Mesendoderm (in vitro differentiated cells): ENCODE measurements around the gene MAB21L3. TPM values are rescaled to one million over a fixed set of nuclear protein-coding genes. Genes with fewer than 3 reads are reported as not detected.

Experiments
- DNase-seq: peaks from one replicate; pipeline ENCODE4 v3.0.0; 2013
- H2AK5ac ChIP-seq: 2 replicates; pipeline ENCODE4 v1.6.1; 2013; ENCODE audit warnings: low read length, inconsistent platforms
- H2BK120ac ChIP-seq: 2 replicates; pipeline ENCODE4 v1.6.1; 2013; ENCODE audit warnings: low read depth, mild to moderate bottlenecking, low read length, moderate library complexity, mixed read lengths
- H2BK15ac ChIP-seq: replicated peaks from 2 replicates; pipeline ENCODE4 v1.6.1; 2013; ENCODE audit warnings: low read depth, mild to moderate bottlenecking, moderate library complexity
- H2BK5ac ChIP-seq: 2 replicates; pipeline ENCODE4 v1.6.1; 2013; ENCODE audit warnings: low read length, inconsistent platforms
- H3K18ac ChIP-seq: 2 replicates; pipeline ENCODE4 v1.6.1; 2013; ENCODE audit warnings: mild to moderate bottlenecking, low read length, mixed read lengths
- H3K23ac ChIP-seq: one replicate; pipeline ENCODE4 v1.6.1; 2013; ENCODE audit warnings: low read length
- H3K27ac ChIP-seq: 2 replicates; pipeline ENCODE4 v1.5.1; 2013; ENCODE audit warnings: low read depth, mild to moderate bottlenecking, inconsistent platforms, low read length, moderate library complexity
- H3K27me3 ChIP-seq: 2 replicates; pipeline ENCODE4 v1.6.1; 2013; ENCODE audit warnings: low read length, control low read depth, mild to moderate bottlenecking, inconsistent platforms; ENCODE audit not compliant: insufficient read depth, poor library complexity
- H3K36me3 ChIP-seq: 2 replicates; pipeline ENCODE4 v1.6.1; 2013; ENCODE audit warnings: low read length, inconsistent platforms; ENCODE audit not compliant: control insufficient read depth, insufficient read depth
- H3K4ac ChIP-seq: one replicate; pipeline ENCODE4 v1.6.1; 2013; ENCODE audit warnings: low read depth, mild to moderate bottlenecking, low read length, moderate library complexity
- H3K4me1 ChIP-seq: 2 replicates; pipeline ENCODE4 v1.6.1; 2013; ENCODE audit warnings: low read depth, low read length, inconsistent platforms; ENCODE audit not compliant: control insufficient read depth
- H3K4me2 ChIP-seq: 2 replicates; pipeline ENCODE4 v1.6.1; 2013; ENCODE audit warnings: low read length
- H3K4me3 ChIP-seq: 2 replicates; pipeline ENCODE4 v1.5.1; 2013; ENCODE audit warnings: mild to moderate bottlenecking, low read length
- H3K56ac ChIP-seq: one replicate; pipeline ENCODE4 v1.6.1; 2013; ENCODE audit warnings: low read length
- H3K79me1 ChIP-seq: 2 replicates; pipeline ENCODE4 v1.6.1; 2013; ENCODE audit warnings: low read length, inconsistent platforms
- H3K79me2 ChIP-seq: 2 replicates; pipeline ENCODE4 v1.6.1; 2013; ENCODE audit warnings: mild to moderate bottlenecking, low read length; ENCODE audit not compliant: control insufficient read depth, insufficient read depth
- H3K9ac ChIP-seq: 2 replicates; pipeline ENCODE4 v1.6.1; 2013; ENCODE audit warnings: low read length, inconsistent platforms
- H4K5ac ChIP-seq: one replicate; pipeline ENCODE4 v1.6.1; 2013; ENCODE audit warnings: low read length
- H4K8ac ChIP-seq: one replicate; pipeline ENCODE4 v1.6.1; 2013; ENCODE audit warnings: low read depth, mild to moderate bottlenecking, control low read depth, low read length, moderate library complexity
- WGBS: extraction: QIAGEN DNeasy Blood & Tissue Kit; methylation state at CpG from one replicate; pipeline ENCODE4 v1.1.7; 2013; ENCODE audit warnings: low lambda C conversion rate, missing lambda C conversion rate; ENCODE audit not compliant: insufficient coverage; ENCODE audit errors: extremely low coverage; 5-methylcytosine and 5-hydroxymethylcytosine counted together
- polyA plus RNA-seq, 2 experiments: library from polyadenylated mRNA; stranded (reverse); fragments of 200-250 nt; gene quantifications; one replicate each; pipeline ENCODE4 v1.2.3, GENCODE V29; 2013

Gene MAB21L3
- not detected for polyA plus RNA-seq (2013, experiment 1 of 2)
- polyA plus RNA-seq (2013, experiment 2 of 2), result 0.01 TPM

- Histone ChIP-seq H2AK5ac (peak within 1 kb of the TSS; percentile 76), H3K9ac (no peak within 1 kb of the TSS), H3K36me3 (no peaks in the 10 kb centered on the region), H4K8ac (no peak within 1 kb of the TSS), H3K27me3 (no peaks in the 10 kb centered on the region), H3K79me1 (no peaks in the 10 kb centered on the region), H2BK15ac (no peak within 1 kb of the TSS), H3K27ac (no peak within 1 kb of the TSS), H3K4me2 (no peak within 1 kb of the TSS), H3K4me3 (no peak within 1 kb of the TSS), H3K23ac (no peak within 1 kb of the TSS), H3K79me2 (no peaks in the 10 kb centered on the region), H3K4me1 (no peaks in the 10 kb centered on the region), H2BK5ac (no peak within 1 kb of the TSS), H4K5ac (no peak within 1 kb of the TSS), H3K18ac (no peak within 1 kb of the TSS), H3K56ac (no peak within 1 kb of the TSS), H2BK120ac (no peak within 1 kb of the TSS), H3K4ac (no peak within 1 kb of the TSS)
- no peak for DNase-seq
- WGBS, result no CpG with 5 or more reads among the region's 12 CpGs
Observed at GRCh38 chr1:116110567-116111523, at the start of gene MAB21L3. MAB21L3 (plus strand) TSS chr1:116111399; CDS start chr1:116112616, 1,217 bp downstream.

GRCh38 chr1:116062201-116062600 lies 49.0 kb upstream of the MAB21L3 start:
- H4K5ac ChIP-seq, result no peak overlapping the region
- H3K79me2 ChIP-seq, result no peaks in the 10 kb centered on the region
- no peak overlapping the region for H4K8ac ChIP-seq
- no peaks in the 10 kb centered on the region for H3K79me1 ChIP-seq
- H2BK5ac ChIP-seq, result no peak overlapping the region
- H3K4me1 ChIP-seq, result no peaks in the 10 kb centered on the region
- no peak overlapping the region for H2BK15ac ChIP-seq
- H3K4me2 ChIP-seq, result no peak overlapping the region
- no peak overlapping the region for H2BK120ac ChIP-seq
- H3K56ac ChIP-seq, result no peak overlapping the region
- H3K4me3 ChIP-seq, result no peak overlapping the region
- no peak for DNase-seq
- H3K23ac ChIP-seq, result no peak overlapping the region
- H3K27me3 ChIP-seq, result no peaks in the 10 kb centered on the region
- no peak overlapping the region for H3K9ac ChIP-seq
- WGBS, result no CpG with 5 or more reads among the region's 1 CpG
- H3K36me3 ChIP-seq, result no peaks in the 10 kb centered on the region
- no peak overlapping the region for H3K18ac ChIP-seq
- H2AK5ac ChIP-seq, result no peak overlapping the region
- H3K27ac ChIP-seq, result no peak overlapping the region
- no peak overlapping the region for H3K4ac ChIP-seq

- Histone ChIP-seq H2BK15ac (no peak overlapping the region), H4K5ac (no peak overlapping the region), H3K79me2 (no peaks in the 10 kb centered on the region), H3K9ac (no peak overlapping the region), H3K27ac (no peak overlapping the region), H3K79me1 (no peaks in the 10 kb centered on the region), H2BK5ac (no peak overlapping the region), H3K27me3 (no peaks in the 10 kb centered on the region), H4K8ac (no peak overlapping the region), H3K4me2 (no peak overlapping the region), H2BK120ac (no peak overlapping the region), H3K36me3 (no peaks in the 10 kb centered on the region), H3K4me1 (no peaks in the 10 kb centered on the region), H3K23ac (no peak overlapping the region), H3K18ac (no peak overlapping the region), H3K56ac (no peak overlapping the region), H3K4ac (no peak overlapping the region), H2AK5ac (no peak overlapping the region), H3K4me3 (no peak overlapping the region)
- no peak for DNase-seq
- no CpG with 5 or more reads among the region's 2 CpGs for WGBS
Observed at GRCh38 chr1:116064616-116065015, 46.6 kb upstream of the MAB21L3 start.

- Histone ChIP-seq H3K4ac (no peak overlapping the region), H4K8ac (no peak overlapping the region), H3K4me2 (no peak overlapping the region), H3K9ac (no peak overlapping the region), H3K79me1 (no peaks in the 10 kb centered on the region), H3K18ac (no peak overlapping the region), H3K23ac (no peak overlapping the region), H3K79me2 (no peaks in the 10 kb centered on the region), H3K36me3 (no peaks in the 10 kb centered on the region), H3K27ac (no peak overlapping the region), H4K5ac (no peak overlapping the region), H2BK5ac (no peak overlapping the region), H2BK120ac (no peak overlapping the region), H3K4me3 (no peak overlapping the region), H3K56ac (no peak overlapping the region), H3K27me3 (no peaks in the 10 kb centered on the region), H2BK15ac (no peak overlapping the region), H2AK5ac (no peak overlapping the region), H3K4me1 (no peaks in the 10 kb centered on the region)
- peak; percentile 59 for DNase-seq
- no CpG with 5 or more reads among the region's 2 CpGs for whole genome bisulfite sequencing
Observed at GRCh38 chr1:116066868-116067565, 44.2 kb upstream of the MAB21L3 start.

- Histone ChIP-seq H3K23ac (no peak overlapping the region), H3K4ac (no peak overlapping the region), H4K8ac (no peak overlapping the region), H3K4me3 (no peak overlapping the region), H3K4me2 (no peak overlapping the region), H3K4me1 (no peaks in the 10 kb centered on the region), H3K36me3 (no peaks in the 10 kb centered on the region), H3K79me1 (no peaks in the 10 kb centered on the region), H3K27me3 (no peaks in the 10 kb centered on the region), H3K79me2 (no peaks in the 10 kb centered on the region), H2BK120ac (no peak overlapping the region), H2BK15ac (no peak overlapping the region), H2BK5ac (no peak overlapping the region), H3K18ac (no peak overlapping the region), H3K9ac (no peak overlapping the region), H3K27ac (no peak overlapping the region), H2AK5ac (no peak overlapping the region), H4K5ac (no peak overlapping the region), H3K56ac (no peak overlapping the region)
- WGBS, result no CpG with 5 or more reads among the region's 2 CpGs
- DNase-seq, result peak; percentile 54
Observed at GRCh38 chr1:116067566-116067890, 43.7 kb upstream of the MAB21L3 start.
